OCI-LY3 (cell line): ENCODE data around the gene GRK3.

Experiments used
- CTCF ChIP-seq: fragments of 200-600, 300-600 bp; sonication (generic); IDR thresholded peaks from 2 replicates; pipeline ENCODE4 v1.5.1; 2014; ENCODE audit warnings: antibody characterized with exemption, low read length, low read depth
- EZH2phosphoT487 ChIP-seq: fragments of 200-600 bp; shearing (Covaris generic); IDR thresholded peaks from 2 replicates; pipeline ENCODE4 v1.6.1; 2018; ENCODE audit warnings: antibody characterized with exemption, mixed run types, low read depth

- no peak for TF ChIP-seq CTCF
- TF ChIP-seq EZH2phosphoT487 = no peak
Measured at GRCh38 chr22:25746012-25746373, 181.5 kb downstream of the GRK3 start.
